H1 (cell line): ENCODE measurements around the gene AGAP1. TPM values are rescaled to one million over a fixed set of nuclear protein-coding genes. Genes with fewer than 3 reads are reported as not detected.

ENCODE experiments used
- CTCF ChIA-PET: fragments of 300-600 bp; sonication (Branson Sonifier 250); formaldehyde crosslinking; loops from one replicate; lab custom pipeline; 2021; ENCODE audit not compliant: partially characterized antibody; lab: Charles Lee
- POLR2A ChIA-PET: fragments of 300-600 bp; sonication (Branson Sonifier 250); formaldehyde crosslinking; loops from one replicate; lab custom pipeline; 2021; ENCODE audit warnings: inconsistent platforms; ENCODE audit not compliant: partially characterized antibody; lab: Charles Lee
- DNase-seq, 2 experiments: peaks; one replicate each; pipeline versions ENCODE4 v3.0.0 to v3.0.0-alpha.2; 2010 to 2022; ENCODE audit warnings: low spot score in 2 of 2, low read depth in 1 of 2, mixed read lengths in 1 of 2
- FAIRE-seq: peaks from 2 replicates; lab custom pipeline; 2011; peaks lifted over from hg19 to GRCh38; lab: Jason Lieb, UNC
- H2AFZ ChIP-seq: 2 replicates; pipeline ENCODE4 v1.8.1; 2012; ENCODE audit warnings: low read length, inconsistent platforms
- H2AK5ac ChIP-seq: 2 replicates; pipeline ENCODE4 v1.6.1; 2013; ENCODE audit warnings: low read depth, low read length
- H2BK120ac ChIP-seq: replicated peaks from 2 replicates; pipeline ENCODE3; 2013; ENCODE audit warnings: low read depth, low read length, inconsistent platforms
- H2BK12ac ChIP-seq: 2 replicates; pipeline ENCODE4 v1.6.1; 2013; ENCODE audit warnings: low read depth, low read length
- H2BK15ac ChIP-seq: 2 replicates; pipeline ENCODE4 v1.6.1; 2013; ENCODE audit warnings: low read length
- H2BK20ac ChIP-seq: 2 replicates; pipeline ENCODE4 v1.6.1; 2013; ENCODE audit warnings: low read length
- H2BK5ac ChIP-seq: 2 replicates; pipeline ENCODE4 v1.6.1; 2013; ENCODE audit warnings: low read depth, low read length
- H3K14ac ChIP-seq: 2 replicates; pipeline ENCODE4 v1.6.1; 2013; ENCODE audit warnings: inconsistent platforms; ENCODE audit not compliant: insufficient read length
- H3K18ac ChIP-seq: 2 replicates; pipeline ENCODE4 v1.6.1; 2013; ENCODE audit warnings: low read length; ENCODE audit errors: extremely low read depth
- H3K23ac ChIP-seq: 2 replicates; pipeline ENCODE4 v1.6.1; 2013; ENCODE audit warnings: inconsistent platforms; ENCODE audit not compliant: insufficient read length
- H3K23me2 ChIP-seq: 2 replicates; pipeline ENCODE4 v1.6.1; 2013; ENCODE audit warnings: low read depth, low read length
- H3K27ac ChIP-seq: 2 replicates; pipeline ENCODE4 v1.6.1; 2011; ENCODE audit warnings: low read depth, low read length, inconsistent platforms
- H3K27me3 ChIP-seq, 4 experiments: replicated peaks in 1 of 4; 1 replicate in 1 of 4; 2 replicates in 3 of 4; pipeline versions ENCODE4 v1.6.1 to v1.8.1; 2011 to 2013; ENCODE audit warnings: low read length in 3 of 4, mild to moderate bottlenecking in 3 of 4, inconsistent platforms in 2 of 4, mixed read lengths in 2 of 4, moderate library complexity in 1 of 4; ENCODE audit not compliant: control insufficient read depth in 3 of 4, insufficient read depth in 3 of 4; ENCODE audit errors: extremely low read depth in 1 of 4
- H3K36me3 ChIP-seq, 4 experiments: 2 replicates each; pipeline versions ENCODE4 v1.6.1 to v1.8.1; 2011 to 2013; ENCODE audit warnings: mild to moderate bottlenecking in 4 of 4, low read length in 3 of 4, moderate library complexity in 2 of 4, control low read depth in 1 of 4, inconsistent platforms in 1 of 4; ENCODE audit not compliant: insufficient read depth in 4 of 4, control insufficient read depth in 2 of 4
- H3K4ac ChIP-seq: replicated peaks from 2 replicates; pipeline ENCODE3; 2013; ENCODE audit warnings: low read length, low read depth, mixed read lengths, inconsistent platforms; ENCODE audit not compliant: insufficient read length
- H3K4me1 ChIP-seq, 4 experiments: replicated peaks in 1 of 4; 1 replicate in 1 of 4; 2 replicates in 3 of 4; pipeline versions ENCODE4 v1.6.1 to v1.8.1; 2011 to 2013; ENCODE audit warnings: low read length in 3 of 4, inconsistent platforms in 2 of 4, mixed read lengths in 1 of 4; ENCODE audit not compliant: insufficient read depth in 4 of 4, control insufficient read depth in 3 of 4
- H3K4me2 ChIP-seq, 2 experiments: 2 replicates each; pipeline versions ENCODE4 v1.6.1 to v1.8.1; 2011 to 2013; ENCODE audit warnings: low read depth in 2 of 2, low read length in 2 of 2, control low read depth in 1 of 2, inconsistent platforms in 1 of 2, mild to moderate bottlenecking in 1 of 2; ENCODE audit not compliant: insufficient read depth in 1 of 2
- H3K4me3 ChIP-seq, 4 experiments: fragments of 200-600, 300-600 bp in 1 of 4; sonication (generic), shearing (Covaris generic), sonication (Bioruptor Twin) in 1 of 4; 2 replicates each; pipeline versions ENCODE4 v1.5.1 to v1.8.1; 2011 to 2016; ENCODE audit warnings: low read length in 4 of 4, low read depth in 3 of 4, control low read depth in 2 of 4, inconsistent platforms in 2 of 4, mild to moderate bottlenecking in 2 of 4, mixed read lengths in 1 of 4, moderate library complexity in 1 of 4; ENCODE audit not compliant: insufficient read depth in 2 of 4; ENCODE audit errors: extremely low read depth in 1 of 4
- H3K56ac ChIP-seq: replicated peaks from 2 replicates; pipeline ENCODE3; 2013; ENCODE audit warnings: low read depth, mild to moderate bottlenecking, mixed read lengths, low read length, inconsistent platforms; ENCODE audit not compliant: insufficient read length
- H3K79me1 ChIP-seq: 2 replicates; pipeline ENCODE4 v1.6.1; 2013; ENCODE audit warnings: low read depth, low read length, control low read depth
- H3K79me2 ChIP-seq, 2 experiments: 2 replicates each; pipeline versions ENCODE4 v1.6.1 to v1.8.1; 2012 to 2013; ENCODE audit warnings: low read length in 2 of 2, mild to moderate bottlenecking in 2 of 2, inconsistent platforms in 1 of 2; ENCODE audit not compliant: insufficient read depth in 2 of 2, control insufficient read depth in 1 of 2
- H3K9ac ChIP-seq, 4 experiments: replicated peaks in 1 of 4; 1 replicate in 1 of 4; 2 replicates in 3 of 4; pipeline versions ENCODE4 v1.6.1 to v1.8.1; 2011 to 2013; ENCODE audit warnings: low read depth in 3 of 4, low read length in 3 of 4, control low read depth in 2 of 4, mild to moderate bottlenecking in 2 of 4, moderate library complexity in 2 of 4, inconsistent platforms in 1 of 4; ENCODE audit errors: extremely low read depth in 1 of 4
- H3K9me3 ChIP-seq, 2 experiments: 2 replicates each; pipeline versions ENCODE4 v1.6.1 to v1.8.1; 2012 to 2013; ENCODE audit warnings: mild to moderate bottlenecking in 2 of 2, moderate library complexity in 2 of 2, control low read depth in 1 of 2, inconsistent platforms in 1 of 2, low read depth in 1 of 2, low read length in 1 of 2, mixed read lengths in 1 of 2; ENCODE audit not compliant: insufficient read depth in 2 of 2
- H4K20me1 ChIP-seq, 2 experiments: replicated peaks in 1 of 2; 2 replicates each; pipeline versions ENCODE3 to v1.8.1; 2011 to 2013; ENCODE audit warnings: inconsistent platforms in 2 of 2, low read length in 2 of 2, mild to moderate bottlenecking in 1 of 2; ENCODE audit not compliant: insufficient read depth in 2 of 2, control insufficient read depth in 1 of 2
- H4K5ac ChIP-seq: 2 replicates; pipeline ENCODE4 v1.6.1; 2013; ENCODE audit warnings: low read length, low read depth, mixed read lengths, inconsistent platforms; ENCODE audit not compliant: insufficient read length
- H4K8ac ChIP-seq: 2 replicates; pipeline ENCODE4 v1.8.0; 2013; ENCODE audit warnings: mild to moderate bottlenecking, moderate library complexity, low read length, inconsistent platforms; ENCODE audit not compliant: insufficient read depth; ENCODE audit errors: extremely low read depth
- H4K91ac ChIP-seq: replicated peaks from 2 replicates; pipeline ENCODE3; 2013; ENCODE audit warnings: low read length, mixed read lengths, inconsistent platforms; ENCODE audit not compliant: insufficient read length
- CEBPB ChIP-seq: IDR thresholded peaks from 2 replicates; pipeline ENCODE4 v1.6.1; 2012; ENCODE audit warnings: low read depth, low read length
- EP300 ChIP-seq, 2 experiments: IDR thresholded peaks; 1 replicate in 1 of 2; 2 replicates in 1 of 2; pipeline ENCODE4 v1.6.1; 2011 to 2012; ENCODE audit warnings: low read depth in 2 of 2, low read length in 2 of 2, mild to moderate bottlenecking in 2 of 2, borderline replicate concordance in 1 of 2, inconsistent platforms in 1 of 2, moderate library complexity in 1 of 2
- EZH2 ChIP-seq: fragments of 200-600 bp; sonication (generic); IDR thresholded peaks from 2 replicates; pipeline ENCODE4 v1.7.1; 2012; ENCODE audit warnings: low read depth, mild to moderate bottlenecking, moderate library complexity, low read length, inconsistent platforms; ENCODE audit not compliant: severe bottlenecking
- JUN ChIP-seq: IDR thresholded peaks from 2 replicates; pipeline ENCODE4 v1.6.1; 2011; ENCODE audit warnings: low read depth, mild to moderate bottlenecking, improper control_type of control experiment, low read length
- KDM1A ChIP-seq: fragments of 200-600, 300-600 bp; sonication (generic); IDR thresholded peaks from 2 replicates; pipeline ENCODE4 v1.7.1; 2016; ENCODE audit warnings: mild to moderate bottlenecking, low read length, borderline replicate concordance
- MAFK ChIP-seq: IDR thresholded peaks from 2 replicates; pipeline ENCODE4 v1.6.1; 2012; ENCODE audit warnings: low read depth, mild to moderate bottlenecking, improper control_type of control experiment, low read length
- POLR2A ChIP-seq, 2 experiments: IDR thresholded peaks; 1 replicate in 1 of 2; 2 replicates in 1 of 2; pipeline ENCODE4 v1.6.1; 2011; ENCODE audit warnings: low read depth in 2 of 2, low read length in 2 of 2, mild to moderate bottlenecking in 2 of 2; ENCODE audit errors: control extremely low read depth in 1 of 2
- TAF7 ChIP-seq: optimal IDR thresholded peaks from 2 replicates; pipeline ENCODE3; 2011; ENCODE audit warnings: low read depth, mild to moderate bottlenecking, inconsistent platforms, low read length, moderate library complexity, borderline replicate concordance
- ZNF274 ChIP-seq: IDR thresholded peaks from 2 replicates; pipeline ENCODE4 v1.7.0; 2012; ENCODE audit warnings: low read length, borderline replicate concordance; ENCODE audit errors: extremely low read depth
- WGBS, 2 experiments: shearing (Covaris generic) in 1 of 2; methylation state at CpG; one replicate each; pipeline versions ENCODE4 v1.1.6 to v1.1.7; 2013 to 2015; ENCODE audit warnings: low lambda C conversion rate in 2 of 2, mixed read lengths in 2 of 2, inconsistent platforms in 1 of 2, low coverage in 1 of 2, missing lambda C conversion rate in 1 of 2; ENCODE audit not compliant: insufficient replicate concordance in 2 of 2, insufficient coverage in 1 of 2, insufficient read length in 1 of 2; ENCODE audit errors: extremely low coverage in 1 of 2, missing lambda C conversion rate in 1 of 2; 5-methylcytosine and 5-hydroxymethylcytosine counted together
- polyA plus RNA-seq, 7 experiments: library from polyadenylated mRNA; depleted of rRNA in 3 of 7; stranded (reverse) in 5 of 7; unstranded in 2 of 7; fragments of >200 nt in 5 of 7; fragments of 200-250 nt in 2 of 7; gene quantifications; 1 replicate in 5 of 7; 2 replicates in 1 of 7; 4 replicates in 1 of 7; pipeline versions ENCODE4 v1.2.1 to v1.2.3, GENCODE V29; 2011 to 2013; ENCODE audit warnings: missing spikeins in 2 of 7, mixed read lengths in 2 of 7
- total RNA-seq: library from RNA; stranded (reverse); fragmentation: NEBNext Ultra II Directional; extraction: Animal tissue kit (Norgen Biotek cat#: 25700); gene quantifications from 2 replicates; pipeline ENCODE4 v1.2.1, GENCODE V29; 2021

AGAP1 gene
- total and polyA plus RNA-seq, 2 of the 8 experiments (the other 6 are each of a cell fraction or from before 2014, with no cell fraction given): 18.1 to 39.4 TPM

- Histone ChIP-seq H3K27me3 (no peaks in the 10 kb centered on the region), H3K18ac (no peak overlapping the region), H3K36me3 (no peaks in the 10 kb centered on the region), H3K27ac (no peak overlapping the region), H3K9me3 (no peaks in the 10 kb centered on the region), H3K79me2 (no peaks in the 10 kb centered on the region), H2AFZ (no peak overlapping the region), H2BK5ac (no peak overlapping the region), H4K91ac (no peak overlapping the region), H3K4me3 (no peak overlapping the region), H2BK120ac (no peak overlapping the region), H3K23me2 (no peaks in the 10 kb centered on the region), H3K4me2 (no peak overlapping the region), H3K4me1 (peaks cover 7 to 17% (median 13%) of the 10 kb centered on the region in 4 experiments), H4K8ac (no peak overlapping the region), H2BK12ac (0 out of 2 replicates have a peak overlapping the region, but pooled peaks have one; percentile 30), H4K20me1 (no peaks in the 10 kb centered on the region), H3K56ac (no peak overlapping the region), H3K9ac (no peak overlapping the region), H3K14ac (no peak overlapping the region), H3K4ac (no peak overlapping the region), H2AK5ac (0 out of 2 replicates have a peak overlapping the region, but pooled peaks have one; percentile 18), H2BK20ac (no peak overlapping the region), H2BK15ac (no peak overlapping the region), H3K79me1 (no peaks in the 10 kb centered on the region), H3K23ac (no peak overlapping the region), H4K5ac (no peak overlapping the region)
- TF ChIP-seq TAF7 (no peak), EP300 (IDR thresholded peaks at IDR 0.05; ENCODE audit: borderline replicate concordance in 1 of 2, low read depth in 2 of 2, low read length in 2 of 2) (no peak), CEBPB (no peak), EZH2 (no peak), ZNF274 (no peak), POLR2A (IDR thresholded peaks at IDR 0.05; ENCODE audit: control extremely low read depth in 1 of 2, low read depth in 2 of 2, low read length in 2 of 2) (no peak), KDM1A (no peak), MAFK (no peak), JUN (no peak)
- 91% methylated on average over 15 of the region's 15 CpGs; no CpG with 5 or more reads in 1 of the 2 experiments for WGBS, 2 experiments
- CTCF ChIA-PET: interaction anchor here (0.6 to 2.9 kb wide), 12 partner anchors 9 to 874 kb away, joined by 3 to 9 read pairs (median 3); no protein-coding TSS in a partner anchor
- no peak for DNase-seq
- POLR2A ChIA-PET: interaction anchor here (0.7 to 1.1 kb wide), 3 partner anchors 21 to 134 kb away, joined by 3 to 4 read pairs (median 3); no protein-coding TSS in a partner anchor
- no peak for FAIRE-seq
Measured at GRCh38 chr2:236065314-236066160, 571.7 kb downstream of the AGAP1 start.
